ENCODE measurements around the gene EMILIN1.

Gene EMILIN1

DNA sequence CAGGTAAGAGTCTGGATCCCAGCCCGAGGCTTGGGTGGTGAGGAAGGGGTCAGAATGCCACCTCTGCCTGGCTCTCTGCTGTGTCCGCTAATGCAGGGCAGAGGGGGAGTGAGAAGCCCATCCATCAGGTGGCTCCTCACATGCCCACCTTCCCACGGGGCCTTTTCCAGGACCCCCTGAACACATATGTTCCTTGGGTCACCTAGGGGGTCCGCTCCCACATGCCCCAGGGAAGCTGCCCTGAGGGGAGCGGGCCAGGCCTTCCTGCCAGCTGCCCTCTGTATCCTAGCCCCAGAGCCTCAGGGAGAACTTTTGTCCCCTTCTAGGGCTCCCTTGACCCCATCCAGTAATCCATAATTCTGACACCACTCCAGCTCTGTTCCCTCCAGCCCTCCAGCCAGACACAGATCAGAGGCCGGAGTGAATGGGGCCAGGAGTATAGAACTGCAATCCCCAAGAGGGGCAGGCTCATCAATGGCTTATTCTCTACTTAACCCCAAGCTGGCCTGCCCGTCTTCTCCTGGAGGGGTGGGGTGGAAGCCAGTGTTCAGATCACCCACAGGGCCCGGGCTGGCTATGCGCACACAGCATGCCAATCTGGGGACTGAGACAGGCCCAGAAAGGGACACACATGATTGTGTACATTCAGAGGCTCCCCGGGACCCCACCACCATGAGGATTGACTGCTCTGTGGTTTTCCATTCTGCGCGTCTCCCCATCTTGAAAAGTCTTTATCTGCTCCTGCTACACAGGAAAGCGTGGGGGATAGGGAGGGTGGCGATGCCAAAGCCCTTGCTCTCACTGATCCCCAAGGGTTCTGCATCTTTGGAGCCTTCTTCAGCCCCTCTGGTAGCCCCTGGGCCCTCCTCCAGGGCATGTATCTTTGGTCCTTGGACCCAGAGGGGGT is 1.1 kb downstream of the EMILIN1 start:
- no peak for DNase-seq (ENCODE audit: low read depth in 4 of 4, low spot score in 1 of 4)

DNA sequence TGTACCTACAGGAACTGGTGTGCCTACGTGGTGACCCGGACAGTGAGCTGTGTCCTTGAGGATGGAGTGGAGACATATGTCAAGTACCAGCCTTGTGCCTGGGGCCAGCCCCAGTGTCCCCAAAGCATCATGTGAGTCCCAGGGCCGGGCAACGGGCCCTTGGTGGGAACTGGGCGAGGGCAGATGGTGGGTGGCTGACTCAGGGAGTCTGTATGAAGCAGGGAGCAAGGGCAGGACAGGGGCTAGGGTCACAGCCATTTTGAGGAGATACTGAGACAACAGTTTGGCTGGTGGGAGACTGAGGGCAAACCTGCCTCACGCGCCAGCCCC is 1.7 kb downstream of the EMILIN1 start:
- DNase-seq (ENCODE audit: low read depth in 4 of 4, low spot score in 1 of 4) = no peak

DNA sequence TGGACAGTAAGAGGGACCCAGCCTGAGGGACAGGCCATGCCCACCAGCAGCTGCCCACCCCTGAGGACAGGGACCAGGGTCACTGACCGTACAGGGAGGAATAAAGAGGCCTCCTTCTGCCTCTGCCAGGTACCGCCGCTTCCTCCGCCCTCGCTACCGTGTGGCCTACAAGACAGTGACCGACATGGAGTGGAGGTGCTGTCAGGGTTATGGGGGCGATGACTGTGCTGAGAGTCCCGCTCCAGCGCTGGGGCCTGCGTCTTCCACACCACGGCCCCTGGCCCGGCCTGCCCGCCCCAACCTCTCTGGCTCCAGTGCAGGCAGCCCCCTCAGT is 2.2 kb downstream of the EMILIN1 start:
- no peak for DNase-seq (ENCODE audit: low read depth in 4 of 4, low spot score in 1 of 4)

DNA sequence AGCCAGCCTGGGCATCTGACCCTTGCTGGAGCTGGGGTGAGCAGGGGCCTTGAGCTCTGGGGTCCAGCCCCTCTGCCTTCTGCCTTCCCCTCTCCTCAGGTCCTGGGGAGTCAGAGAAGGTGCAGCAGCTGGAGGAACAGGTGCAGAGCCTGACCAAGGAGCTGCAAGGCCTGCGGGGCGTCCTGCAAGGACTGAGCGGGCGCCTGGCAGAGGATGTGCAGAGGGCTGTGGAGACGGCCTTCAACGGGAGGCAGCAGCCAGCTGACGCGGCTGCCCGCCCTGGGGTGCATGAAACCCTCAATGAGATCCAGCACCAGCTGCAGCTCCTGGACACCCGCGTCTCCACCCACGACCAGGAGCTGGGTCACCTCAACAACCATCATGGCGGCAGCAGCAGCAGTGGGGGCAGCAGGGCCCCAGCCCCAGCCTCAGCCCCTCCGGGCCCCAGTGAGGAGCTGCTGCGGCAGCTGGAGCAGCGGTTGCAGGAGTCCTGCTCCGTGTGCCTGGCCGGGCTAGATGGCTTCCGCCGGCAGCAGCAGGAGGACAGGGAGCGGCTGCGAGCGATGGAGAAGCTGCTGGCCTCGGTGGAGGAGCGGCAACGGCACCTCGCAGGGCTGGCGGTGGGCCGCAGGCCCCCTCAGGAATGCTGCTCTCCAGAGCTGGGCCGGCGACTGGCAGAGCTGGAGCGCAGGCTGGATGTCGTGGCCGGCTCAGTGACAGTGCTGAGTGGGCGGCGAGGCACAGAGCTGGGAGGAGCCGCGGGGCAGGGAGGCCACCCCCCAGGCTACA is 3.8 kb downstream of the EMILIN1 start:
- no peak for DNase-seq (ENCODE audit: low read depth in 4 of 4, low spot score in 1 of 4)

DNA sequence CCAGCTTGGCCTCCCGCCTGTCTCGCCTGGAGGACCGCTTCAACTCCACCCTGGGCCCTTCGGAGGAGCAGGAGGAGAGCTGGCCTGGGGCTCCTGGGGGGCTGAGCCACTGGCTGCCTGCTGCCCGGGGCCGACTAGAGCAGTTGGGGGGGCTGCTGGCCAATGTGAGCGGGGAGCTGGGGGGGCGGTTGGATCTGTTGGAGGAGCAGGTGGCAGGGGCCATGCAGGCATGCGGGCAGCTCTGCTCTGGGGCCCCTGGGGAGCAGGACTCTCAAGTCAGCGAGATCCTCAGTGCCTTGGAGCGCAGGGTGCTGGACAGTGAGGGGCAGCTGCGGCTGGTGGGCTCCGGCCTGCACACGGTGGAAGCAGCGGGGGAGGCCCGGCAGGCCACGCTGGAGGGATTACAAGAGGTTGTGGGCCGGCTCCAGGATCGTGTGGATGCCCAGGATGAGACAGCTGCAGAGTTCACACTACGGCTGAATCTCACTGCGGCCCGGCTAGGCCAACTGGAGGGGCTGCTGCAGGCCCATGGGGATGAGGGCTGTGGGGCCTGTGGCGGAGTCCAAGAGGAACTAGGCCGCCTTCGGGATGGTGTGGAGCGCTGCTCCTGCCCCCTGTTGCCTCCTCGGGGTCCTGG is 4.5 kb downstream of the EMILIN1 start:
- DNase-seq (ENCODE audit: low read depth in 4 of 4, low spot score in 1 of 4) = no peak

DNA sequence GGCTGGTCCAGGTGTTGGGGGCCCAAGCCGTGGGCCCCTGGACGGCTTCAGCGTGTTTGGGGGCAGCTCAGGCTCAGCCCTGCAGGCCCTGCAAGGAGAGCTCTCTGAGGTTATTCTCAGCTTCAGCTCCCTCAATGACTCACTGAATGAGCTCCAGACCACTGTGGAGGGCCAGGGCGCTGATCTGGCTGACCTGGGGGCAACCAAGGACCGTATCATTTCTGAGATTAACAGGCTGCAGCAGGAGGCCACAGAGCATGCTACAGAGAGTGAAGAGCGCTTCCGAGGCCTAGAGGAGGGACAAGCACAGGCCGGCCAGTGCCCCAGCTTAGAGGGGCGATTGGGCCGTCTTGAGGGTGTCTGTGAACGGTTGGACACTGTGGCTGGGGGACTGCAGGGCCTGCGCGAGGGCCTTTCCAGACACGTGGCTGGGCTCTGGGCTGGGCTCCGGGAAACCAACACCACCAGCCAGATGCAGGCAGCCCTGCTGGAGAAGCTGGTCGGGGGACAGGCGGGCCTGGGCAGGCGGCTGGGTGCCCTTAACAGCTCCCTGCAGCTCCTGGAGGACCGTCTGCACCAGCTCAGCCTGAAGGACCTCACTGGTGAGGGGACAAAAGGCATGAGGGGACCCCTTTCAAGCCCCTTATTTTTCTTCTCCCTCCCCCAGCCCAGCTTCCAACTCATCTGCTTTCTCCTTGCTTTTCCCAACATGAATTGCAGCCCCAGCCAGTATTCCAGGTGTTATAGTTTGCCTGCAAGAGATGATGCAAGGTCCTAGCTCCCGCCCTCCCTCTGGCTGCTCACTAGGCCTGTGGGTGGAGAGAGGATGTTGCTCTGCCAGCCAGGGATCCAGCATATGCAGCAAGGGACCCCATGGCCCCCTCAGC is 5.2 kb downstream of the EMILIN1 start:
- no peak for DNase-seq (ENCODE audit: low read depth in 4 of 4, low spot score in 1 of 4)

DNA sequence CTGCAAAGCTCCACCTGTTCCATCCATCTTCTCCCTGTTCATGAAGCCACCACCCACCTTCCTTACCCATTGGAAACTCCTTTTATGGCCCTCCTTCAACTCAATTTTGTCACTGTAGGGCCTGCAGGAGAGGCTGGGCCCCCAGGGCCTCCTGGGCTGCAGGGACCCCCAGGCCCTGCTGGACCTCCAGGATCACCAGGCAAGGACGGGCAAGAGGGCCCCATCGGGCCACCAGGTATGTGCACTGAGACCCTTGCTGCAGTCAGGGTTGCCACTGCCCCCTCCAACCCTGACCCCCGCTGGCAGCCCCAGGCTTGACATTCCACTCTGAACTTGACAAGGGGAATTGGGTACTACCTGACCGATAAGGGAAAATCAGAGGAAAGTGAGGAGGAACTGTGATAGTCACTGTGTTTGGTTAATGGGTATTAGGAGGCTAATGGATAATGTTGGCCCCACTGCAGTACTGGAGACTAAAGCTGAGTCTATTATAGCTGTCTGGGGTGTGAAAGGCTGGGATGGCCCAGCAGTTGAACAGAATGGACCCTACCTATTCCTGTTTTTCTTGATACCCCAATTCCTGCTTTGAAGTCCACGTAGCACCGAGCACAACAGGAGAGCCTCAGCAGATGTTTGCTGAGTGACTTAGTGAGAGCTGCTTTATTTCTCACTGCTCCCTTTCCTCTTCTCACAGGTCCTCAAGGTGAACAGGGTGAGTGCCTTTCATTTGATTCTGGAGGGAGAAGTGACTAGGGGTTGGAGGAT is 6.1 kb downstream of the EMILIN1 start:
- no peak for DNase-seq (ENCODE audit: low read depth in 4 of 4, low spot score in 1 of 4)

DNA sequence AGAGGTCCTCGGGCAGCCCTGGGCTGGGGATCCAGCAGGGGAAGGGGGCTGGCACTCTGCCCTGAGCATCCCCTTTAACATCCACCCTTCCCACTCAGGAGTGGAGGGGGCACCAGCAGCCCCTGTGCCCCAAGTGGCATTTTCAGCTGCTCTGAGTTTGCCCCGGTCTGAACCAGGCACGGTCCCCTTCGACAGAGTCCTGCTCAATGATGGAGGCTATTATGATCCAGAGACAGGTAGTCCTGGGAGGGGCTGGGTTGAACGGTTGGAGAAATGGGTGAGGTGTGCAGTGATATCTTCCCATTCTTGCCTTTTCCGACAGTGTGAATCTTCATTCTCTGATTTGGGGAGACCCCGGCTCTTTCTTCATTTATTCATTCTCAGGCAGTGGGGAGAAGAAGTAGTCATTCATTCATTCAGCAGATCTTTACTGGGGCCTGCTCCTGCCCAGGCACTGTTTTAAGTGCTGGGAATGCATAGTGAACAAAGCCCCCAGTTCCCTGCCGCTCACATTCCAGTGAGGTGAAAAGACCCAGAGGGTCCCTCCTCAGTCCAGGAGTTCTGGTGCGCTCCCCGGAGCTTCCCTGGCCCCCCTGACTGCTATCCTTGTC is 6.8 kb downstream of the EMILIN1 start:
- no peak for DNase-seq (ENCODE audit: low read depth in 4 of 4, low spot score in 1 of 4)

DNA sequence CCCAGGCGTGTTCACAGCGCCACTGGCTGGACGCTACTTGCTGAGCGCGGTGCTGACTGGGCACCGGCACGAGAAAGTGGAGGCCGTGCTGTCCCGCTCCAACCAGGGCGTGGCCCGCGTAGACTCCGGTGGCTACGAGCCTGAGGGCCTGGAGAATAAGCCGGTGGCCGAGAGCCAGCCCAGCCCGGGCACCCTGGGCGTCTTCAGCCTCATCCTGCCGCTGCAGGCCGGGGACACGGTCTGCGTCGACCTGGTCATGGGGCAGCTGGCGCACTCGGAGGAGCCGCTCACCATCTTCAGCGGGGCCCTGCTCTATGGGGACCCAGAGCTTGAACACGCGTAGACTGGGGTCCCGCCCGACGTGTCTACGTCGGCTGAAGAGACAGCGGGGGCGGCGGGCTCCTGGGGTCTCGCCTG is 7.3 kb downstream of the EMILIN1 start:
- peak in 2 of 4 experiments; percentile 28 for DNase-seq (ENCODE audit: low read depth in 4 of 4, low spot score in 1 of 4)

DNA sequence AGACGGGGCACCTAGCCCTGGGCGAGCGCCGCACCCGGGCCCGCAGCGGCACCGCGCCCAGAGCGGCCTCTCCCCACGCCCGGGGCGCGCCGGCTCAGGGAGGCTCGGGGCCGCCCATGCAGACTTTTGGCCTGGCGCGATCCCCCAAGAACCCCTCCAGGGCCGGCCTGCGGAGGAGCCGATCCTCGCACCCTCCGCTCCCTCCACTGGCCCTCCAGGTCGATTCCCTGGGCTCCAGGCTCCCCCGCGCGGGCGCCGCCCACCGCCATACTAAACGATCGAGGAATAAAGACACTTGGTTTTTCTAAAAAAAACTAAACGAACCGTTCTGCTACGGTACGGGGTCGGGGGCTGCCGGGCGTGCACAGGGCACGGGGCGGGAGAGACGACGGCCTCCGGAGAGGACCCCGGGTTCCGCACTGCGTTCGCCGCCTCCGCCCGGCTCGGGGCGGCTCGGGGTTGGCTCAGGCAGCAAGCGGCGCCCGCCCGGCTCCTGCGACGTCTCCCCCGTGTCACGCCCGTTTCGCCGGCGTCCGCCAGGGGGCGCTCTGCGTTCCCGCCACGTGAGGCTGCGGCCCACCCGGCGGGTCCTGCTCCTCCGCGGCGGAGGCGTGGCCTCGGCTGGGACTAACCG is 7.8 kb downstream of the EMILIN1 start:
- DNase-seq (ENCODE audit: low read depth in 4 of 4, low spot score in 1 of 4) = peak; percentile 91 to 98 (median 96)

DNA sequence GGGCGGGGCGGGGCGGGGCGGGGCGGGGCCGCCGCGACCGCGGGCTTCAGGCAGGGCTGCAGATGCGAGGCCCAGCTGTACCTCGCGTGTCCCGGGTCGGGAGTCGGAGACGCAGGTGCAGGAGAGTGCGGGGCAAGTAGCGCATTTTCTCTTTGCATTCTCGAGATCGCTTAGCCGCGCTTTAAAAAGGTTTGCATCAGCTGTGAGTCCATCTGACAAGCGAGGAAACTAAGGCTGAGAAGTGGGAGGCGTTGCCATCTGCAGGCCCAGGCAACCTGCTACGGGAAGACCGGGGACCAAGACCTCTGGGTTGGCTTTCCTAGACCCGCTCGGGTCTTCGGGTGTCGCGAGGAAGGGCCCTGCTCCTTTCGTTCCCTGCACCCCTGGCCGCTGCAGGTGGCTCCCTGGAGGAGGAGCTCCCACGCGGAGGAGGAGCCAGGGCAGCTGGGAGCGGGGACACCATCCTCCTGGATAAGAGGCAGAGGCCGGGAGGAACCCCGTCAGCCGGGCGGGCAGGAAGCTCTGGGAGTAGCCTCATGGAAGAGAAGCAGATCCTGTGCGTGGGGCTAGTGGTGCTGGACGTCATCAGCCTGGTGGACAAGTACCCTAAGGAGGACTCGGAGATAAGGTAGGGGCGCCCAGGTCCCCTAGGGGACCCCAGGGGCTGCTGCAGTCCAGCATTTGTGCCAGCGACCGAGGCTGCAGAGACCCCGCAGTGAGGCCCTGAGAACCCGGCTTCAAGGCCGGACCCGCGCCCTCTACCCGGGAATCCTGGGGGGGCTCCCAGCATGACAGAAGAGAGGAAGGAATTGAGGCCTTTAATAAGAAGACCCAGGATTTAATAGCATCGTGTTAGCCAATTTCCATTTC is 8.5 kb downstream of the EMILIN1 start, which contains the start of gene KHK:
Gene KHK, plus strand, starts transcription at position 49 of the 870 bp plus-strand sequence. Its CDS starts 488 bp downstream, at position 537.
- DNase-seq (ENCODE audit: low read depth in 4 of 4, low spot score in 1 of 4) = no peak

DNA sequence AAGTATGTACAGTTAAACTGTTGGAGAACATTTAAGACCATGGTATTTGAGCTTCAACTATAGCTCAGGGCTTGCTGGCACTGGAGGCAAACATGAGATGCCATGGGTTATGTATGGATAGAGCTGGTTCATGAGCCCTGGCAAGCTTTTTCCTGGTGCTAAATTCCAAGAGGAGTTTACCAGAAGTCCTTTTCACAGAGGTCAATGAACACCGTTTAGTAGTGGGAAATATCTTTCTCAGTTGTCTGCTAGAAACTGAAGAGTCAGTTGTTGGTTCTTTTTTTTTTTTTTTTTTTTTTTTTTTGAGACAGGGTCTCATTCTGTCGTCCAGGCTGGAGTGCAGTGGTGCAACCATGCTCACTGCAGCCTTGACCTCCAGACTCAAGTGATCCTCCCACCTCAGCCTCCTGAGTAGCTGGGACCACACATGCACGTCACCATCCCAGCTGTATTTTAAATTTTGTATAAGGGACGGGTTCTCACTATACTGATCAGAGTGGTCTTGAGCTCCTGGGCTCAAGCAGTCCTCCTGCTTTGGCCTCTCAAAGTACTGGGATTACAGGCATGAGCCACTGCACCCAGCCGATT is 9.5 kb downstream of the EMILIN1 start:
- DNase-seq (ENCODE audit: low read depth in 4 of 4, low spot score in 1 of 4) = no peak

DNA sequence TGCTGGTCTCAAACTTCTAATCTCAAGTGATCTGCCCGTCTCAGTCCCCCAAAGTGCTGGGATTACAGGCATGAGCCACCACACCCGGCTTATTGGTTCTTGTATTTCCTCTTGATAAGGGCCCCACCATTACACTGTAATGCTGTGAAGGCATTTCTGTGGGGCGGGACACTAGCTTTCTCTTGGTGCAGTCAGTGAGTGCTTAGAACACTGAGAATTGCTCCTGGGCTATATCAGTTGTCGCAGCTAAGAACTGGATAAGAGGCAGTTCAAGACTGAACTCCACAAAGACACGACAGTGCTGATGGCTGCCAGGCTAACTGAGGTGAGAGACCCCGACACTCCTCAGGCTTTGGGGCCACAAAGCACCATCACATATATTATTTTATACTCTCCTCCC is 10.2 kb downstream of the EMILIN1 start:
- DNase-seq (ENCODE audit: low read depth in 4 of 4, low spot score in 1 of 4) = no peak

DNA sequence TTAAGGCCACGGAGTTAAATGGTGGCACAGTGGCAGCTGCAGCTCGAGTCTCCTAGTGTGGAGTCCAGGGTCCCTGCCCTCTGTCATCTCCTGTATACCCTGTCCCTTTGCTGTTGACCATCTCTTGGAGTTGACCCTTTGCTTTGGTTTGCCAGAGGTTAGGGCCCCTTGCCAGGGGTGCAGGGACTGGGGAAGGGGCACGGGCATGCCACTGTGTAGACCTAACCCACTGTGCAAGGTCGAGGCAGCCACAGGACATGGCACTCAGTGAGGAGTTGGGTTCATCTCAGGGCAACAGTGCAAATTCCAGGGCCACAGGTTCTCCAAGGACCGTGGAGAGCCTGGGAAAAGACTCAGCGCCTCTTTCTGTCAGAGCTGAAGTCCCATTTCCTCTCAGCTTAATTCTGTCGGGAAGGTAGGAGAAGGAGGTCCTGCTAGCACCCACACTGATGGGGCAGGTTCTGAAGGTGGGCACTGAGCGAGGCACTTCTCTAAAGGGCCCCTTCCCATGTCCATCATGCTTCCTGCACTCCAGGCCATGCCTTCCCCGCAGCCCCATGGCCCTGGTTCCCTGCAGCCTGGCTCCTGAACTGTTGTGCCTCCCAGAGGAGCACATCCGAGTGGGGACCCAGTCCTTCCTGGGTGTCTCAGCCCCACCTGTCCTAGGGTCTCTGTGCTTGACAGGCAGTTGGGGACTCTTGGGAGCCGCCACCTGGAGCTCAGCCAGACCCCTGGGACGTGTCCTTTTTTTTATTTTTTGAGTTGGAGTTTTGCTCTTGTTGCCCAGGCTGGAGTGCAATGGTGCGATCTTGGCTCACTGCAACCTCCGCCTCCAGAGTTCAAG is 10.9 kb downstream of the EMILIN1 start:
- no peak for DNase-seq (ENCODE audit: low read depth in 4 of 4, low spot score in 1 of 4)

DNA sequence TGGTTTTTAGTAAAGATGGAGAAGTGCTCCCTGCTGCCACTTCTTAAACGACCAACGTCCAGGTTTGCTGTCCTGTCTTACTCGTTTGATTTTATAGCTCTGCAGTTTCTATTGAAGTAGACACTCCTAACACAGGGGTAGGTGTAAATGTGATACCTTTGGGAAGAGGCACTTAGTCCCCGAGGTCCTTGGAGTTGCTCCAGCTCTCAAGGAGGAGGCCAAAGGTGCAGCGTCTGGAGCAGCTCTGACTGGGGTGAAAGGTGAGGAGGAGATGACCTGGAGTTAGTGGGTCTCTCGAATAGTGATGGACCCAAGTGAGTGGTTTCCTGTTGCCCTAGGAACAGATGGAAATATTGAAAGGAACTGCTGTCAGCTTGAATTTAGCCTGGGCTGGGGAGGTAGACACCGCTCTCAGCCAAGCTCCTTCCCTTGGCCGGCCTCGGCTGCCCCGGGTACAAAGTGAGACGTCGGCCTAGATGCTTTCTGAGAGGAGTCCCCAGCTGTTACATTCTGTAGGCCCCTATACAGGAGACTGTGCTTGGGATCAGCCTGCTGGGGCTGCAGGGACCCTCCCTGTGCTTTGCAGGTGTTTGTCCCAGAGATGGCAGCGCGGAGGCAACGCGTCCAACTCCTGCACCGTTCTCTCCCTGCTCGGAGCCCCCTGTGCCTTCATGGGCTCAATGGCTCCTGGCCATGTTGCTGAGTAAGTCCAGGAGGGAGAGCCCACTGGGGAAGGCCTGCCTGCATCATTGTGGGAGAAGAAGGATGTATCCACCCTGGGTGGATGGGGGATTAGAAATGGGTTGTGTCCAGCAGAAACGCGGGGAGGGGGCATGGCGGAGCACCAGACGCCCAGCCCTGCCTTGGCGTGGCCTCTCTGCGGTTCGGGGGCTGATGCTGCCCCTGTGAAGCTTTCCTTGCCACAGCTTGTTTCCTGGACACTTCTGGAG is 13.6 kb downstream of the EMILIN1 start:
- no peak for DNase-seq (ENCODE audit: low read depth in 4 of 4, low spot score in 1 of 4)

Measured in stimulated activated CD4-positive, alpha-beta T cell treated with anti-CD3 and anti-CD28 coated beads, Interleukin-1b, Interleukin-23, amount 100 ng/mL, for 24 hours (primary cell).